PC-3 (cell line): ENCODE measurements around the gene MGAT3.
A peak's percentile ranks its signal among the peaks of the same experiment; 100 is the strongest.

ENCODE experiments used
- CTCF ChIP-seq: fragments of 300-600 bp; sonication (generic); conservative IDR thresholded peaks from 2 replicates; pipeline ENCODE4 v1.5.1; 2017; ENCODE audit warnings: antibody characterized with exemption, low read depth, mild to moderate bottlenecking, low read length
- EZH2 ChIP-seq: fragments of 300-600 bp; sonication (generic); IDR thresholded peaks from one replicate; pipeline ENCODE4 v1.6.1; 2017; ENCODE audit warnings: antibody characterized with exemption, mild to moderate bottlenecking, low read length; ENCODE audit not compliant: unreplicated experiment
- EZH2phosphoT487 ChIP-seq: fragments of 300-600 bp; sonication (generic); IDR thresholded peaks from 2 replicates; pipeline ENCODE4 v1.6.1; 2018; ENCODE audit warnings: mild to moderate bottlenecking, antibody characterized with exemption, low read length, borderline replicate concordance

- TF ChIP-seq CTCF: peak; percentile 82
- TF ChIP-seq EZH2phosphoT487: no peak
- TF ChIP-seq EZH2: no peak
Measured at GRCh38 chr22:39534591-39535356, 78.0 kb downstream of the MGAT3 start.
